GM21526 (cell line): ENCODE results near the gene PANK4.
A peak's percentile ranks its signal among the peaks of the same experiment; 100 is the strongest.
"Not testable (repeated sequence)": the region's sequence is repeated elsewhere in the genome, so short reads cannot be mapped to it uniquely, and the experiment has no call there.

Source experiments
- ATAC-seq: cut with Tn5 transposase; IDR thresholded peaks from one replicate; pipeline ENCODE4 v1.9.1; 2021; ENCODE audit warnings: moderate library complexity; ENCODE audit not compliant: unreplicated experiment, low FRiP score

Gene PANK4

DNA sequence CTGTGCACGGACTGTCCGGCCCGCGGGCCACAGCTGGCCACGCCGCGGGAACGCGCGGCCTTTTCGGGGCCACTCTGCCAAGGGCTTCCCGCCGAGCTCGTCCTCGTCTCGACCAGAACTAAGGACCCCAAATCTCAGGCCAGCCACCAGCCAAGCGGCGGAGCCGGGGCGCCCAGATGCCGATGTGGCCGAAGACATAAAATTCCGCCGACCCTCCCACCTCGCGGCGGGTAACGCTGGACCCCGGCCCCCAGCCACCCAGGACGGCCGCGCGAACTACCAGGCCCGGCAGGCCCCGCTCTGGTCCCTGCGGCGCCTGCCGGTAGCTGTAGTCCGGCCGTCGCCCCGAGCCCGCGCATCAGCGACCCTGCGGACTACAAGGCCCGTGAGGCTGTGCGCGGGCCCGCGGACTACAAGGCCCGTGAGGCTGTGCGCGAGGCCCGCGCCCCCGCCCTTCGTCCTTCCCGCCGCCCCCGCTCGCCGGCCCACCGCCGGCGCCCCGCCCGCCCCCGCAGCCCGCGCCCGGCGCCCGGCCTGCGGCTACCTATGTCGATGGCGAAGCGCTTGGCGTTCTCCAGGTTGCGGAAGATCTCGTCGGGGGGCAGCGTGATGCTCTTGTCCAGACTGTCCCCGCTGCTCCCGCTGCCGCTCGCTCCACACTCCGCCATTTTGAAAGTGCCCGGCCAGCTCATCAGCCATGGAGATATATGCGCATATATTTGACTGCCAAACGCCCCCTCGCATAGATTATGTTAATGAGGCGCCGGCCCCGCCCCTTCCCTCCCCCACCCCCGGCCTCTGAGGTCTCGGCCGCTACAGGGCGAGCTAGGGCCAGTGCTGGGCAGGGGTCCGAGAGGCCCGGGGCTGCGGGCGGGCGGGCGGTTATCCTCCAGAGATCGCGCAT lies at the start of gene PANK4:
PANK4 (minus strand) TSS at position 677 of the 904 bp plus-strand sequence; CDS start at position 668, 9 bp downstream.
- peak; percentile 72 for ATAC-seq

DNA sequence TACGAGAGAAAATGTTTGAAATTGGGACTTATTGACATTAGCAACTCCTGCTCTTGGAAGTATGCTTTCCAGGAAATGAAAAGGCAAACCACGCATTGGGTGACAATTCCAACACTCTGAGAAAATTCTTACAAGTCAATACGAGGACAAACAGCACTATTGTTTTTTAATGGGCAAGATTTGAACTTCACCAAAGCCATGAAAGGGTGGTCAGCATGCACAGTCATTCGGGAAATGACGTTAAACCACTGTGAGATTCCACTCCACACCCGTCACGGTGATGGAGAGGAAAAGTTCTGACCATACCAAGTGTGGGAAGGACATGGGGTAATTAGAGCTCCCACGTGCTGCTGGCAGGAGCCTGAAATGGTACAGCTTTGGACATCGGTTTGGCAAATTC lies 48.0 kb upstream of the PANK4 start:
- ATAC-seq: no peak

DNA sequence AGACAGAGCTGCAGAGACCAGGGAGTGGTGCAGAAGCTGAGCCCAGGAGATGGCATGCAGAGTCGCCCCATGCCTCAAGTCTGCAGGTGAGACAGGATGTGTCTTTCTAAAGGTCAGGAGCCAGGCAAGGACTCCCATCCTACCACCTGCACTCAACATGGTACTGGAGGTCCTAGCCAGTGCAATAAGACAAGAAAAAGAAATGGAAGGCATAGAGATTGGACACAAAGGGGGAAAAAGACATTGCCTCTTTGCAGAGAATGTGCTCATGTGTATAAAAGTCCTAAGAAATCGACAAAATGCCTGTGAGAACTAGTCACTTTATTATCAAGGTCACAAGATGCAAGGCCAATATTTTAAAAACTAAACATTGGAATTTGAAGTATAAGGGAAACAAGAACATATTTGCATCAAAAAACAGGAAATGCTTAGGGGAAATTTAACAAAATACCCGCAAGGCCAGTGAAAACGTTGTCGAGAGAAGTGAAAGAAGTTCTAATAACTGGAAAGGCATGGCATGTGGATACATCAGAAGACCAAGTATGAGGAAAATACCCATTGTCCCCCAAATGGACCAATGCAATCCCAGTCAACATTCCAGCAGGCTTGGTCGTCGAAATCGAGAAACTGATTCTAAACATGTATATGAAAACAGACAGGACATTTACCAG lies 47.0 kb upstream of the PANK4 start:
- ATAC-seq: no peak

DNA sequence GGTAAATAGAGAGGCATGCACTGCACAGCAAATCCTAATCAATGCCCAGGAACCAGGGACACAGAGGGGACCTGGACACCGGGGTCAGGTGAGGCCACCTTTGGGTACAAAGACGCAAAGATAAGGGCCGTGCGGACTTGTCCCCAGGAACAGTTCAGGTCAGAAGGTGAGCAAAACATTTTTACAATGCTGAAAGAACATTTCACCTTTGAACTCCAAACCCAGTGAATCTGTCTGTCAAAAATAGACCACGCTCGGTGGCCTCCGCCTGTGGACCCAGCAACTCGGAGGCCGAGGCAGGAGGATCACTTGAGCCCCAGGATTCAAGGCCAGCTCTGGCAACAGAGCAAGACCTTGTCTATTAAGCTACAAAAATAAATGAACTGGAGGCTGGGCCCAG lies 45.0 kb upstream of the PANK4 start:
- ATAC-seq: no peak

DNA sequence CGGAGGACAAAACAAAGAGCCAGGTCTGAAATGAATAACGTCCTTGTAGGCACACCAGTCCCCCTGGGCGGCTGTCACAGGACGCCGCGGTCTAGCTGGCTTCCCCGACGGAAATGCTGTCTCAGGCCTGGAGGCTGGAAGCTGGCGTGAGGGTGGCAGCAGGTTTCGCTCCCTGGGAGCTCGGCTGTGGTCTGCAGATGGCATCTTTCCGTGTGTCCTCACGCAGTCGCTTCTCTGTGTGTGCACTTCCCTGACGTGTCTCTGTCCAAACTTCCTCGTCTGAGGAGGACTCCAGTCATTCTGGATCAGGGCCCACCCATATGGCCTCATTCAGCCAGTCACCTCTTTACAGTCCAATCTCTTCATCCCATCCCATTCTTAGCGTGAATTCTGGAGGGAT lies 43.9 kb upstream of the PANK4 start:
- no peak for ATAC-seq

DNA sequence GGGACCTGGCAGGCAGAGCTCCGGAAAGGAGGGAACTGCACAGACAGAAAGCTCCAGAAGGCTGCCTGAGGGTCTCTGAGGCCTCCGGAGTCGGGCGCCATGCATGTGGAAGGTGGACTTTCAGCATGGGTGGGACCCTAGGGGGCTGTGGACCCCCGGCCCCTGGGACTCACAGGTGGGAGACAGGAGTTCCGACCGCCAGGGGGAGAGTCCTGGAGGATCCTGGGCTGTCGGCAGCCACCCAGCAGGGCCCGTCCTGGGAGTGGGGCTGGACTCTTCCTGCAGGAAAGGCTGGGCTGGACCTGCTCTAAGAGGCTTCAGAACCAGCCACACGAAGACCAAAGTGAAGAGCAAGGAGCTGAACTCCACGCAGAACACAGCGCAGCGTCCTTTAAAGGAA lies 43.3 kb upstream of the PANK4 start:
- ATAC-seq: not testable (repeated sequence)

DNA sequence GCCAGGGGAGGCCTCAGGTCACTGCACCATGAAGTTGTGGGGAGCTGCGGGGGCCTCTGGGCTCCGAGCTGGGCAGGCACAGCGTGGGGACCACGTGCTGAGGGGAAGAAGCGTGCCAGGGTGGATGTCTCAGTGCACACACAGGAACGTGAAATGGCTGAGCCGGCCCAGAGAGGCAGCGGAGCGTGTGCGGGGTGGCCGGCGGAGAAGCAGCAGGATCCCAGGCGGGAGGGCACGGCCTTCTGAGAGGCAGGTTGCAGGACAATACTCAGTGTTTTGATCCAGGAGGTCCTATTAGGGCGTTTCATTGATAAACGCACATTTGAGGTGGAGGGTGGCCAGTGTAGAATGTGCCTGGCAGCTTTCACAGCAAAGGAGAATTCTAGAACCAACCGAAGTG lies 42.7 kb upstream of the PANK4 start:
- ATAC-seq: no peak

DNA sequence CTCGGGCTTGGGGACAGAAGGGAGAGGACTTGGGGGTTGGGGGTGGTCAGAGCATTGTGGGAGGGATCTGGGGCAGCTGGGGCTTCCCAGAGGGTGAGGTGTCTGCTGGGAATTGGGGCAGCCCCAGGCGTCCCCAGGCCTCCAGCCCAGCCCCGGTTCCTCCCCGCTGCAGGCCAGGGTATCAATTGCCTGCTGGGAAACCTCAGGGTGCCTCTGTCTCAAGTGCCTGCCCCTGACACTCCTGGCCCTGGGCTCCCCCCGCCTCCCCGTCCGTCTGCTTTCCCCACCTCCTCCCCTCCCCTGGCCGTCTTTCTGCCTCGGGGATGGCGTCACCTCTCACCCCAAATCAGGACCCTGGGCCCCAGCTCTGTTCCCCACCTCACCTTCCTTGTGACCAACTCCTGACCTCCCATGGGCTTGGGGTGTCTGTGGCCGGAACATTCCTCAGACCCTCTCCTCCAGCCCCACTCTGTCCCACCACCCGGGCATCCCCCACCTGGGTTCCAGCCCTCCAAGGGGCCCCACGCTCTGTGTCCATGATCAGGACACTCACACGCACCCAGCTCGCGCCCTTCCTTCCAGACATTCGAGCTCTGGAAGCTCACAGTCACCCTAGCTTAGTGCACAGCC lies 41.9 kb upstream of the PANK4 start:
- not testable (repeated sequence) for ATAC-seq

DNA sequence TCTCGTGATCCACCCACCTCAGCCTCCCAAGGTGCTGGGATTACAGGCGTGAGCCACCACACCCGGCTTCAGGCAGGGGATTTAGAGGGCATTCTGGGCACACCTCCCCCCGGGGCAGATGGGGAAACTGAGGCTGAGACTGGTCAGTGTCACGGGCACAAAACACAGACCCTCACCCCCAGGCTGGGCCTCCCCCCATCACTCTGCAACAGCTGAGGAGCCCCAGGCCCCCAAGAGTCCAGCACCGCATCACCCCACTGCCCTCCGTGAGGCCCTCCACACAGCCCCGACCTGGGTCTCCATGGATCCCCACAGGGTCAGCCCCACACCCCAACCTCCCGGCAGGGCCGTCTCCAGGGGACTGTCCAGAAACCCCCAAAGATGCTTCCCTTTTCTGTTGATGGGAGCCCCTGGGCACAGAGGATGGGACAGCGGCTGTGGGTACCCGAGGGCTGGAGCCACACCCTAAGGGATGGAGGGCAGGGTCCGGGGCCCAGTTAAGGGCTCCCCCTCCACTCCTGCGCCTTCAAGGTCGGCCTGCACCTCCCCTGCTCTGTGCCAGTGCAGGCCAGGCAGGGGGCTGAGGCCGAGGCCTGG lies 40.8 kb upstream of the PANK4 start:
- ATAC-seq: no peak

DNA sequence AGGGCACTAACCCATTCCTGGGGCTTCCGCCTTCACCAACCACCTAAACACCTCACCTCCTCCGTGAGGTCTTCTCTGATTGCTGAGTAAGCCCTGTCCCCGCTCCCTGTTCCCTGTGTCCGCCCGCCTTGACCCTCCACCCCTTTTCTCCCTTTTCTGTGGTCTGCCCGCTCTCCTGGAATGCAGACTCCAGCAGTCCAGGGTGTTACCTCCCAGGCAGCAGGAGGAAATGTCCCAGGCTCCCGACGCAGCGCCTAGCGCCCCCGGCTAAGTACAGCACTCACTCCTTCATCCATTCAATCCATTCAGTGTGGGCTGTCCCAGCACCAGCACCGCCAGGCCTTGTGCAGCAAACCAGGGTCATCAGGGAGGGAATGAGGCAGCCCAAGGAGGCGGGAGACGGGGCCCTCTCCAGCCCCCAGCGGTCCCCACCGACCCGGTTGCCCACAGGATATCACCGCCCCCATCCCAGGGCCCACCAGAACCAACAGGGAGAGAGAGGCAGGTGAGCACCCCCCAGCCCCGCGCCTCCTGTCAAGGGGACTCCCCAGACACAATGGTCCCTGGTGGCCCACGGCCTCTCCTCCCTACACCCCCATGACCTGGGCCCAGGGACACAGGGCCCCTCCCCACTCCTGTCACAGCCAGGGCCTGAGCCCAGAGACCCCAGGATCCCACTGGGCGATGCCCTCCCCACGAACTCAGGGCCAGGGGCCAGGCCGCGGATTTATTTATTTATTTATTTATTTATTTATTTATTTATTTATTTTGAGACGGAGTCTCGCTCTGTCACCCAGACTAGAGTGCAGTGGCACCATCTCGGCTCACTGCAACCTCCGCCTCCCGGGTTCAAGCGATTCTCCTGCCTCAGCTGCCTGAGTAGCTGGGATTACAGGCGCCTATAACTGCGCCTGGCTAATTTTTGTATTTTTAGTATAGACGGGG lies 40.0 kb upstream of the PANK4 start:
- ATAC-seq: no peak

DNA sequence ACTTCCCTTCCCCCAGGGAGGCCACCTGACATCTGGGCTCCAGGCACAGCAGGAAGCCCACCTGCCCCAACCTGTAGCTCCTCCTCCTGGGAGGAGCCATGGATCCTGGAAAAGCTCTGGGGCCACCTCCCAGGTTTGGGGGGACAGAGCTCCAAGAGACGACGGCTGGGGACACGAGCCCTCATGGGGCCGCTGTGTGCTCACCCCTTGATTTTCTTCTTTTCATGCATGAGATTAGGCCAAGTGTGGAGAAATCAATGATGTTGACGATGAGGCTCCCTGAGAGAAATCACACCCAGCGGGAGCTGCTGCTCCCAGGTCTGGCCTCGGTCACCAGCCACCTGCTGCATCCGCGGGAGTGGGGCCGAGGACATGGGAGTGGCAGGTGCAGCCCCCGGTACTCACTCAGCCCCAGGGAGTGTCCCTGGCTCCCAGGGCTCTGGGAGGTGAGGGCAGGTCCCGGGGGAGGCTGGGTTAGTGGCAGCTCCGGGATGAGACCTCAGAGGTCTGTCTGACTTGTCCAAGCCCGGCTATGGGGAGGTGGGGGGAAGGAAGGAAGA lies 38.5 kb upstream of the PANK4 start:
- ATAC-seq: no peak

DNA sequence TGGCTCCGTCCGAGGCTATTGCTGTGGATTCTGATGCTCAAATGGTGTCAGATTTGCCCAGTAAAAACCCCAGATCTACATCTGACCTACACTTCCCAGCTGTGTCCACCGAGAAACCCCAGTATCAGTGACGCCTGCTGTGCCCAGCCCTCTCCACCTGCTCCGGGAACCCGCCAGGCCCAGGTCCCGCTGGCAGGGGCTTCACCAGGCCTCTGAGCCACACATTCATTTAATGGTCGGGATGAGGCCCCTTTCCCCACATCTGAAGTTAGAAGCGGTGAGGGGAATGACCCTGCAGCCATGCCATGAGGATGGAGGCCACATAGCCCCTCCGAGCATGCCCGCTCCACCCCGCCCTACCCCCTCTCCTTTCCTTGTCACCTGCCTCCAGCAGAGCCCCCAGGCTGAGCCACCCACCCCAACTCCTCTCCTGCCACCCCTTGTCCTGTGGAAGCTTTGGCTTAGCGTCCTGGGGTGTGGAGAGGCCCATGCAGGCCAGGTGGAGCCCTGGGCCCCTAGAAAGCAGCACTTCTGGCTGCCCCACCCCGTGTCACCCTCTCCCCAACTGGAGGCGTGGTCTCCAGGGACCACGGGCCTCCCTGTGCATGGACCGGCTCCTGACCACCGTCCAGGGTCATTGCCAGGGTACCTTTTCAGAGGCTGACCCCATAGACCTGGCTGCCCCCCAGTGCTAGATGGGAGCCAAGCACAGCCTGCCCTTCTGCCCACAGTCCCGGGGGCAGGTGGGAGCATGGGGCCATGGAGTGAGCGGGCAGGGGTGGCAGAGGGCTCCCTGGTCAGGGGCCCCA lies 37.8 kb upstream of the PANK4 start:
- no peak for ATAC-seq

DNA sequence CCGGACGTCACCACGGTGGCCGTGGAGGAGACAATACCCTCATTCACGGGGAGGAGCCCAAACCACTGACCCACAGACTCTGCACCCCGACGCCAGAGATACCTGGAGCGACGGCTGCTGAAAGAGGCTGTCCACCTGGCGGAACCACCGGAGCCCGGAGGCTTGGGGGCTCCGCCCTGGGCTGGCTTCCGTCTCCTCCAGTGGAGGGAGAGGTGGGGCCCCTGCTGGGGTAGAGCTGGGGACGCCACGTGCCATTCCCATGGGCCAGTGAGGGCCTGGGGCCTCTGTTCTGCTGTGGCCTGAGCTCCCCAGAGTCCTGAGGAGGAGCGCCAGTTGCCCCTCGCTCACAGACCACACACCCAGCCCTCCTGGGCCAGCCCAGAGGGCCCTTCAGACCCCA lies 36.8 kb upstream of the PANK4 start:
- no peak for ATAC-seq

DNA sequence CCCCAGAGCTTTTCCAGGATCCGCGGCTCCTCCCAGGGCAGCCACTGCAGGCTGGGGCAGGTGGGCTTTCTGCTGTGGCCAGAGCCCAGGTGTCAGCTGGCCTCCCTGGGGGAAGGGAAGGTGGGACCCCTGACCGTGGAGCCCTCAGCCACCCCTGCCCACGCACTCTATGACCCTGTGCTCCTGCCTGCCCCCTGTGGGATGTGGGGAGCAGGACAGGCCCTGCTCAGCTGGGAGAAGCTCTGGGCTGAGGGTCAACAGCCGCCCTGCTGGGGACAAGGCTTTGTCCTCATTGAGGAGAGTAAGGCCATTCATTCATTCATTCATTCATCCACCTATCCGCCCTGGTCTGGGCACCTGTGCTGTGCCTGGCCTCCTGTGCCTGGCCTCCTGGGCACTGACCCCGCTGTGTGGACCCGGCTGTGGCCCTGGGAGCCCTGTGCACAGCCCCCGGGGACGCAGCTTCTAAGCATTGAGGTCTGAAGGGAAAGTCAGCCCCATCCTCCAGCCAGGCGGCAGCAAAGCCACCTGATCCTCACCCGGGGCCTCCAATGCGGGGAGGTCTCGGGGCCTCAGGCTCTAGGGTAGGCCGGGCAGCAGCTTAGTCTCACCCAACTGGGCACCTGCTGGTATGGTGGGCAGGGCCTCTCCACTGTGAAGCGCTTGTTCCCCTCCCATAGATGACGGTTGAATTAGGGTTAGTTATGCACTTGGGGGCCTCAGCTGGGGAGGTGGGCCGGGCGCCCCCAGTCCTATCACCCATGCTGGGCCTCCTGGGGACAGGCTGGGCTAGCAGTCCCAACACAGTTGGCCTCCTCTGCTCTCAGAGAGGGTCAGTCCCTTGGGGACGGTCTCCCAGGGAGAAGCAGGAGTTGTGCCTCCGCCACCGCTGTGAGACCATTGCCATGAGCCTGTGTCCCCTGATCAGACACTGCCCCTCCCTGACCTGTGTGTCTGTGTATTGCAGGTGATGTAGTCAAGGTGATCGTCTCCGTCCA lies 35.8 kb upstream of the PANK4 start:
- no peak for ATAC-seq

DNA sequence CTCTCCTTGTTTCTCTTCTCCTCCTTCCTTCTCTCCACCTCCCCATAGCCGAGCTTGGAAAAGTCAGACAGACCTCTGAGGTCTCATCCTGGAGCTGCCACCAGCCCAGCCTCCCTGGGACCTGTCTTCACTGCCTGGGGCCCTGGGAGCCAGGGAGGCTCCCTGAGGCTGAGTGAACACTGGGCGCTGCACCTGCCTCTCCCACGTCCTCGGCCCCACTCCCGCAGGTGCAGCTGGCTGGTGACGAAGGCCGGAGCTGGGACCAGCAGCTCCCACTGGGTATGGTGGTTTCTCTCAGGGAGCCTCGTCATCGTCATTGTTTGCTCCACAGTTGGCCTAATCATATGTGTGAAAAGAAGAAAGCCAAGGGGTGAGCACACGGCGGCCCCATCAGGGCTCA lies 35.0 kb upstream of the PANK4 start:
- no peak for ATAC-seq

DNA sequence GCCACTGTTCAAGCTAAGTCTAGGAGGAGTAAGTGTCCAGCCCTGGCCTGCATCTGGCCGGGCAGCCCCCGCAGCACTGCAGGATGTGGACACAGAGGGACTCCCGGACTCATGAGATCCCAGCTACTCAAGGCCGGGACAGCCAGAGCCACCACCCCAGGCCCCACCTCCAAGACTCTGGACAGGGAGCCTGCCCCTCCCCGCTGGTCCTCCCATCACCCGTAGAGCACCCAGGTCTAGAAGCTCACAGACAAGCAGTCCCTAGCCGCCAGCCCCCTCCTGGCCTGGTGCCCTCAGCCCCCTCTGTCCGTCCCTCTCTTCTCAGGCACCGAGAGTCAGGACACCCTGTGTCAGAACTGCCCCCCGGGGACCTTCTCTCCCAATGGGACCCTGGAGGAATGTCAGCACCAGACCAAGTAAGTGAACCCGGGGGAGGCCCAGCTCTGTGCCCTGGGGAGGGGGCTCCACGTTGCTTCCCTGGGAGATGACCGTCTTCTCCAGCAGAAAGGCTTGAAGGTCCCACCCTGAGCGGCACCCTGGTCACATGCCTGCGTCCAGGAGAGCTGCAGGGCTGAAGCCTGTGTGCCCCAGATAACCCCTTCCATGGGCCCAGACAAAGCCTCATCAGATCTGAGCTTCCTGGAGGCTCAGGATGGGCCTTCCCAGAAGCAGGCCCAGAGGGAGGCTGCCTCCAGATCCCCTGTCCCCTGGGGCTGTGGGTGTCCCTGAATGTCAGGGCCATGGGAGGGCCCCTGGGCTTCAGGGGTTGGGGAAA lies 34.1 kb upstream of the PANK4 start:
- ATAC-seq: no peak
